TTC549 (cell line): ENCODE results near the gene STK32C.
"Not testable (repeated sequence)": the region's sequence is repeated elsewhere in the genome, so short reads cannot be mapped to it uniquely, and the experiment has no call there.

Experiments used
- FAIRE-seq: peaks from 2 replicates; lab custom pipeline; 2012; peaks lifted over from hg19 to GRCh38; lab: Jason Lieb, UNC

The STK32C gene

DNA sequence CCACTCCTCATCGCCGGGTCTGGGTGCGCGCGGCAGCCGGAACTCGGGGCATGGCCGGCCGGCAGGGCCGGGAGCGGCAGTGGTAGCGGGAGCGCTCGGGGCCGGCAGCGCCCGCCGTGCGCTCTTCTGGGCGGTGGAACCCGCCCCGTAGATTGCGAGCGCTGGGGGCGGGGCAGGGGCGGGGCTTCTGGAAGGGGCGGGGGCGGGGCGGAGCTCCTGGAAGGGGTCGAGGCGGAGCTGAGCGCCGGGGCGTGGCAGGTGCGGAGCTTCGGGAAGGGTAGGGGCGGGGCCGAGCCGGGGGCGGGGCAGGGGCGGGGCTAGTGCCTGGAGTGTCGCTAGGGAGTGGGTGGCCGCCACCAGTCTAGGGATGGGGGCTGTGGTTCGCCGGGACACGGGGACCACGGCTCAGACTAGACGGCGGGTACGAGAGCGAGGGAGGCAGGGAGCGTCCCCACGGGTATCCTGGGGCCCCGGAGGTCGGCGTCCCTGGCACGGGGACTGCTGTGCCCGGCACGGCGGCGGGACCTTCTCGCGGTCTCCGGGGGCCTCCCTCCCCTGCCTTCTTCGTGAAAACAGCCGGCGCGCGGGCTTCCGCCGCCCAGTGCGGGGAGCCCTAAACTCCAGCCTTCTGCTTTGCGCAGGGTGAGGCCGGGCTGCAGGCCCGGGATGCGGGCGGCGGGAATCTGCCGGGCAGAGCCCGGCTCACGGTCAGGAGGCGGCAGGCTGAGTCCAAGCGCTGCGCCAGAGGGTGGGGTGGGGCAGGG is at the start of gene STK32C:
STK32C (minus strand) TSS at position 128 of the 764 bp plus-strand sequence; CDS start at position 11, 117 bp downstream.
- FAIRE-seq = no peak

DNA sequence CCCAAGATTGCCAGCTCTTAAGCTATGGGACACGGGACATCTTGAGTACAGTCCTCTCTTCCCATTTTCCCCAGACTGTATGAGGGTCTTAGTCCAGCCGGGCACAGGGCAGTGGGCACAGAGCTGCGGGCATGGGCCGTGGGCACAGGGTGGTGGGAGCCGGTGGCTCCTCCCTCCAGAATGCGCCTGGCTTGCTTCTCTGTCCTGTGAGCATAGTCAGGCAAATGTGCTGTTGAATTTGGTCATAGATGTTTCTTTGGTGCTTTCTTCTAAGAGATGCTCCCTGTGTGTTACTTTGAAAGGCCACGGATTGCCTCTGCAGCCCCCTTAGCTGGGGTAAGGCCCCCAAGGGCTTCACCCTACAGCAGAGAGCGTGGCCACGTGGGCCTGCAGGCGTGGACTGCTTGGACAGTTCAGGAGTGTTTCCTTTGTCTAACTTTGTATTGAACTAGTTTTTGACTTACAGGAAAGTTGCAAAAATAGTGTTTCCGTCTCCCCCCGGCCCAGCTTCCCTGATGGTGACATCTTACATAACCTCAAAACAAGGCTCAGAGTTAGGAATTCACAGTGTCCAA is 49.0 kb upstream of the STK32C start:
- no peak for FAIRE-seq

DNA sequence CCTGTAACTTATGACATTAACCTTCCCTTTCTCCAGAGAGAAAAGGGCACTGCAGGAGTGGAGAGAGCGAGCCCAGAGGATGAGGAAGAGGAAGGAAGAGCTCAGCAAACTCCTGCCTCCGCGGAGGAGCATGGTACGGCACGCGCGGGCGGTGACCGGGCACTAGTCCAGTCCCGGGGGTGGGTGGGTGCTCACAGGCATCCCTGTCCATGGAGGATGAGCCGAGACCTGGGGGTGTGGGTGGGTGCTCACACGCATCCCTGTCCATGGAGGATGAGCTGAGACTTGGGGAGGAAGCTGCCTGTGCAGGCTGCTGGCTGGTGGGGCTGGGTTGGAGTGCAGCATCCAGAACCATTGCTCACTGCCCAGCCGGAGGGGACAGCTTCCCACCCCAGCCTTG is 48.0 kb upstream of the STK32C start:
- FAIRE-seq = no peak

DNA sequence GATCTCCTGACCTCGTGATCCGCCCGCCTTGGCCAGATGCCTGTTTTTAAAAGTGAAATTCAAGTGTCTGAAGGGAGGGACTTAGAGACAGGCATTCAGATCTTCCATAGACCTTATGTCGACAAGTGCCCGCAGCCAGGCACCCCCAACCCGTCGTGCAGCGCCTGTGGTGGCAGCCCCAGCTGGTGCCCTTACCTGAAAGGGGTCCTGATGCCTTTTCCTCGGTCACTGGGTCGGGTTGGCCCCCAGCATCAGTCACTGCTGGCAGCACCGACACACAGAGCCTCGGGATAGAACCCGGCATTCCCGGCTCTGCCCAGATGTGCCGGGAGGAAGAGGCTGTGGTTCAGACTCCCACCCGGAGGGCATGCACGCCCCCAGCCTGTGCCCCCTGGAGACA is 47.5 kb upstream of the STK32C start:
- no peak for FAIRE-seq

DNA sequence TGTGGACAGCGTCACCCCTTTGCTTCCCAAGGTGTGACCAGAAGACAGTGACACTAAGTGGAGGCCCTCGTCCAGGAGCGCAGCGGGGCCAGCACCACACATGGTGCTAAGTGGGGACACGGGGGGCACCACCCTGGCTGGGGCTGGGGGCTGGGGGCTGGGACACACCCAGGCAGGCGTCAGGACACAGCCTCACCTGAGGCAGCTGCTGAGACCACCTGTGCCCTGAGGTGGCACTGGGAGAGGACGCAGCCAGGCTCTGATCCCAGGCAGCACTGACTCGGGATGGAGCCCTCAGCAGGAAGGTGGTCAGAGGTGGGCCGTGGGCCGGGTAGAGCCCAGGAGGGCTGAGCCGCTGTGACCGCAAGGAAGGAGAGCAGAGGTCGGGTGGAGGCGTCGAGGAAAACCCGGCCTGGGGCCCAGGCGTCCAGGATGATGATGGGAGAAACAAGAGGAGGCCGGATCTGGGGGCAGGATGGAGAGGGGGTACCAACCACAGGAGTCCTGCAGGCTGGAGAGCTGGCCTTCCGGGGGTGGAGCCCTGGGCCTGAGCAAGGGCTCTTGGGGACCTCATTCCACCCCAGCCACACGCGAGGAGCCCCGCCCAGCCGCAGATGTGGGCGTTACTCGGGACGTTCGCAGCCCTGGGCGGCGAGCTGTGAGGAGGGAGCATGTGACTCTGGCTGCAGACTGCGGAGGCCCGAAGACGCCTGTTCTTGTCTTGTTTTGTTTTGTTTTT is 46.8 kb upstream of the STK32C start:
- FAIRE-seq = no peak

DNA sequence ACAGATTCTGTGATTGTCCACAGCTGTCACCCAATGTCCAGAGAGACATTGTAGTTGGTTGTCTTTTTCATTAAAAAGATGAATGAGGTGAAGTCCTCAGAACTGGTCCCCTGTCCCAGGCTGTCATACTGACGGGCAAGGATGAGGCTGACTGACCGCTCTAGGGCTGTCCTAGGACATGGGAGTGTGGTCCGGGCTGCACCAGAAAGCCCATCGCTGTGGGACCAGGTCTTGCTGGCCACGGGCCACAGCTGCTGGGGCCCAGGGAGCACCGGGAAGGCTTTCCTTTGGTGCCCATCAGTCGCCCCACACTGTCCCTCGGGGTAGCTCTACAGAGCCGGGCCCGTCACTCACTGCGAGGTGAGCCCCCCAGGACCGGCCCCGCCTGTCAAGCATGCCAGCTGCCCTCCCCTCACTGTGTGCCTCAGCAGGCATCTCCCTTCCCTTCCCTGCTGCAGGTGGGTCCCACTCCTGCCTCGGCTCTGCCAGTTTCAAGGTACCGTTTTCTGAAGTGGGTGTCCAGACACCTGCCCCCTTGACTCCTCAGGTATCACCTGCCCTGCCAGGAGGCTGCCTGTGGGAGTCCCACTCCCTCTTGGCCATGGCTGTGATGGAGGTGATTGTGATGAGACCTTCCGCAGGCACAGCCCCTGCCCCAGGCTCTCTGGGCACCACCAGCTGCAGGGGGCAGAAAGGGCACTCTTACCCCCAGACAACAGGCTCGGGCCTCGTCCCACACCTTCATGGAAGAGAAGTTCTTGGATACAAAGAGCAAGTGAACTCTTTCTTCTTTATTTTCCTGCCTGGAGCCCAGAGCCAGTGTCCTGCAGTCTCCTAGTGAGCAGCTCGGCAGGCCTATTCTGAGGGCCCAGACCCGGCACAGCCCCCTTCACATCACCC is 46.0 kb upstream of the STK32C start:
- FAIRE-seq = no peak

DNA sequence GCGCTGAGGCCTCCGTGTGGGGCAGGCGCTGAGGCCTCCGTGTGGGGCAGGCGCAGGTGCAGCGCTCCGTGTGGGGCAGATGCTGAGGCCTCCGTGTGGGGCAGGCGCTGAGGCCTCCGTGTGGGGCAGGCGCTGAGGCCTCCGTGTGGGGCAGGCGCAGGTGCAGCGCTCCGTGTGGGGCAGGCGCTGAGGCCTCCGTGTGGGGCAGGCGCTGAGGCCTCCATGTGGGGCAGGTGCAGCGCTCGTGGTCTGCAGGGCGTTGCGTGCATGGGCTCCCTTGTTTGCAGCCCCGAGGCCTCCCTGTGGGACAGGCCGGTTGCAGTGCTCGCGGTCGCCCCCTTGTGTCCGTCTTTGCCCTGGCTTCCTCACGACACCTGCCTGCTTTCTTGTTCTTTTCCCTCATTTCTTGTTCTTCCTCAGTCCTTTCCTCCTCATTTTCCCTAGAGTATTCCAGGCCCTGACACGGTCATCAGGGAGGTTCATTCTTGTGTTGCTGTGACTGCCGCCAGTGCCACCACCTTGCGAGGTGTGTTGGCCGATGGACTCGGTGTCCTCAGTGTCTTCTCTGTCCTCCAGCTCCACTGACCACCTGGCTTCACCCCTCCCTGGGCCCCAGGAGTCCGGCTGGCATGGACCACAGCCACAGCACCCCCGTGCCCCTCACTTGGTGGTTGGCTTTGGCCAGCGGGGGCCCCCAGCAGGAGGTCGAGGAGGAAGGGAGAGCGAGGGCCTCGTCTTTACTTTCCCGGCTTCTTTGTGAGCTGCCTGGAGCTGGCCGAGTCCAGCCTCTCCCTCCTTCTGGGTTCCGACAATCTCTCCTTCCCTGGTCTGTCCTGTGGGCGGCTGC is 44.9 kb upstream of the STK32C start:
- FAIRE-seq = not testable (repeated sequence)

DNA sequence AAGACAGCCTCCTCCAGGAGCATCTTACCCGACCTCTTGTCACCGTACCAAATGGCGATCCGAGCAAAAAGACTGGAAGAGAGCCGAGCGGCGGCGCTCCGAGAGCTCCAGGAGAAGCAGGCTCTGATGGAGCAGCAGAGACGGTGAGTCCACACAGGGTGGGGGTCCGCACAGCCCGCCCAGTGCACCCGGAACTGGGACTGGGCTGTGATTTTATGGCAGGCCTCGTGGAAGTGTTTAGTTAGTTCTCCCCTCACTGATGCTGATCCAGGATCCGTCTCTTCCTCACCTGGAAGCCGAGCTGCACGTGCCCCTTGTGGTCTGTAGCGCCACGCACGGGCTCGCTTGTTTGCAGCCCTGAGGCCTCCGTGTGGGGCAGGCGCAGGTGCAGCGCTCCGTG is 43.9 kb upstream of the STK32C start:
- FAIRE-seq = no peak

DNA sequence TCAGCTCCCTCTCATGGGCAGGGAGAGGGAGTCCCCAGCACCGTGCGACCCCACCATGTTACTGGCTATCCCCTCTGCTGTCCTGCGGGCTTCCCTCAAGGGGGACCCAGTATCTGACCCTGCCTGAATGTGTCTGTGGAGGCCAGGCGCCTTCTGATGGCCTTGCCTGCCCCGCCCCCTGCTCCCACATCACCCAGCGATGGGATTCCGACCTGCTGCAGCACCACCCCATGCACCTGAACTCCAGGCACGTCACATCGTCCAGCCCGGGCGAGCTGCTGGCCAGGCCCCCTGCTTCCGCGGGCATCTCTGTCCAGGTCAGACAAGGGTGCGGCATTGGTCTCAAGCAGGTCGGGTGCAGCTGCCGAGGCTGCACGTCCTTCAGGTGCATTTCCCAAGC is 43.2 kb upstream of the STK32C start:
- no peak for FAIRE-seq

DNA sequence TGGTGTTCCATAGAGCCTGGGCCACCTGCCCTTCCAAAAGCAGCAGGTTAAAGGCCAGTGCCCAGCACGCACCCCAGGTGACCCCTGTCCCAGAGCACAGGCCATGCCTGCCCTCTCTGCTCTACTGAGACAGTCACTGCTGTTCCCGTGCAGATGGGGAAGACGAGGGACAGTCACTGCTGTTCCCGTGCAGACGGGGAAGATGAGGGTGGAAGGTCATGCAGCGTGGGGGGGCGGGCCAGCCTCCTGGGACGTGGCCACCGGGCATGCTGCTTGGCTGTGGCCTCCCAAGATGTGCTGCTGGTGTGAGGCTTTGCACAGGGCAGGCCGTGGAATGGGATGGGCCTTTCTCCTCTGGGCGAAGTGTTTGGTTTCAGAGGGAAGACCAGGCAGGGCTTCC is 42.6 kb upstream of the STK32C start:
- FAIRE-seq = no peak

DNA sequence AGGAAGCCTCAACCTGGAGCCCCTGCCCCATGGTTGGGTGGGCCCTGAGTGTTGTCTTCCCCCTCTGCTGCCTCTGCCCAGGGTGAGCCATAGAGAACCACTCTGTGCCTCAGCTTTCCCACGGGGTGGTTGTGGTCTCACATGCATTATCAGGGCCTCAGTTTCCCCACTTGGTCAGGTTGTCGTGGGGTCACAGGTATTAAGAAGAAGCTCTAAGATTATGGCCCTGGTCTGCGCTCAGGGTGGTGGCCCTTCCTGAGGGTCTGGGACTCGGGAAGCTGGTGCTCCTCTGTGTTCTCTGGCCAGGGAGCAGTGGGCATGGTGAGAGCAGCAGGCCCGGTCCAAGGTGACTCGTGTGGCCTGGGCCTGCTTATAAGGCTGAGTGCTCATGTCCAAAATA is 42.0 kb upstream of the STK32C start:
- FAIRE-seq = no peak

DNA sequence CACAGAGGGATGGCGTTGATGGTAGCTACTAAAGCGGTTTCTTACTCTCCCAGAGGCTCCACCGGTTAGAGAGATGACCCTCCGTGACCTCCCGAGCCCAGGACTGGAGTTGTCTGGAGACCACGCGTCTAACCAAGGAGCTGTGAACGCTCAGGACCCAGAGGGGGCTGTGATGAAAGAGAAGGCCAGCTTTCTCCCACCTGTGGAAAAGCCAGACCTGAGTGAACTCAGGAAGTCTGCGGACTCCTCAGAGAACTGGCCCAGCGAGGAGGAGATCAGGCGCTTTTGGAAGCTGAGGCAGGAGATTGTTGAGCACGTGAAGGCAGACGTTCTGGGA is 40.1 kb upstream of the STK32C start:
- FAIRE-seq = no peak

DNA sequence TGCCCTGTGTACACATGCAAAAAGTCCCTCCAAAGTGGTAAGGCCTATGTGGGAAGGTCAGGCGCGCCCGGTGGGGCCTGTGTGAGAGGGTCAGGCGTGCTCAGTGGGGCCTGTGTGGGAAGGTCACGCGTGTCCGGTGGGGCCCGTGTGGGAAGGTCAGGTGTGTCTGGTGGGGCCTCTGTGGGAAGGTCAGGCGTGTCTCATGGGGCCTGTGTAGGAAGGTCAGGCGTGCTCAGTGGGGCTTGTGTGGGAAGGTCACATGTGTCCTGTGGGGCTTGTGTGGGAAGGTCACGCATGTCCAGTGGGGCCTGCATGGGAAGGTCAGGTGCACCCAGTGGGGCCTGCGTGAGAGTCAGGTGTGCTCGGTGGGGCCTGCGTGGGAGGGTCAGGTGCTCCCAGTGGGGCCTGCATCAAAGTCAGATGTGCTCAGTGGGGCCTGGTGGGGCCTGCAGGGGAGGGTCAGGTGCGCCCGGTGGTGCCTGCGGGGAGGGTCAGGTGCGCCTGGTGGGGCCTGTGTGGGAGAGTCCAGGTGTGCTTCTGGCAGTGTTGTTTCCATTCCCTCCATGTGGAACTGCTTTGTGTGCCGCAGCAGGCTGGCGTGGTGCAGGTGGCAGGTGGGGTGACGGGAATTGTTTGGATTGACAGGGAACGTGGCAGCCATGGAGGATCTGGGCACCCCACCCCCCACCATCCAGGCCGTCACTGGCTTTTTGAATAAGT is 39.6 kb upstream of the STK32C start:
- no peak for FAIRE-seq

DNA sequence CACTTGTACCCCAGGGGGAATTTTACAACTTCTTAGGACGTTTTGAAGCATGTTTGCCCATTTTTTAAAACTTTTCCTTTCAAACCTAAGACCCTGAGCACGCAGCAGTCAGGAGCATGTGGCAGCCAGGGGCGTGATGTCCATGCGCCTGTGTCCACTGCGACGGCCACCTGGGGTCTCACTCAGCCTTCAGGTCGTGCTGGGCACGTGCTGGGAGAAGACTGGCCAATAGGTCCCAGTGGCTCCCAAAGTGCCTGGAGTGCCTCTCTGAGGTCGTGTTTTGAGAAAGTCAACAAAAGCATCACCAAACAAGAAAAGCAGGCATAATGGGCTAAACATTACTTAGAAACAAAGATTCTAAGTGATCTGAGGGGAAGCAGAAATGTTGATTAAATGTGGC is 39.1 kb upstream of the STK32C start:
- FAIRE-seq = no peak

DNA sequence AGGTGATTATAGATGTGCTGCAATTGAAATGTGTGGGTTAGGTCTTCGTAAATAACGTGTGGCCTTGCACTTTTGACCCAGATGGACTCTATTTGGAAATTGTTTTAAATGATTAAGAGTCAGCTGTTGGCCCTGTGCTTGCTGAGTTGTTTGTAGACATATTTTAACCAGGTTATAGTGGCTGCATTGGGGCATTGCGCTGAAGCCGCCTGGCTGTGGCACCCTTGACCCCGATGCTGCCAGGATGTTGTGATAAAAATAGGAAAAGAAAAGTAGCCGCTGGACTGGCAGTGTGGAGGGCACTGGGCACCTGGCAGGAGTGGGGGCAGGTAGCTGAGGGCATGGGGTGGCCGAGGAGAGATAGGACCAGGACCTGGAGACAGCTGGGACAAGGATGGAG is 37.6 kb upstream of the STK32C start:
- no peak for FAIRE-seq

DNA sequence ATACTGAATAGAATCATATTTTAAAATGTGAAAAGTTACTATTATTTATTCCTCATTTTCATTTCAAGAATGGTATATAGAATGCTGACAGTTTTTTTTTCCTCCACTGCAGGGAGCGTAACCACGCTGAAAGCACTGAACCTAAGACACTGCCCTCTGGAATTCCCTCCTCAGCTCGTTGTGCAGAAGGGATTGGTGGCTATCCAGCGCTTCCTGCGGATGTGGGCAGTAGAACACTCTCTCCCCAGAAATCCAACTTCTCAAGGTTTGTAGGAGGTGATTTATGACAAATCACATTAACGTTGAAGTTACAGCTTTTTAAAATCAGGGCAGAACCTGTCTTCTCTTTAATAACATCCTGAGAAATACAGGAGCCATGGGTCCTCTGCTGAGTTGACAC is 36.6 kb upstream of the STK32C start:
- FAIRE-seq = no peak

DNA sequence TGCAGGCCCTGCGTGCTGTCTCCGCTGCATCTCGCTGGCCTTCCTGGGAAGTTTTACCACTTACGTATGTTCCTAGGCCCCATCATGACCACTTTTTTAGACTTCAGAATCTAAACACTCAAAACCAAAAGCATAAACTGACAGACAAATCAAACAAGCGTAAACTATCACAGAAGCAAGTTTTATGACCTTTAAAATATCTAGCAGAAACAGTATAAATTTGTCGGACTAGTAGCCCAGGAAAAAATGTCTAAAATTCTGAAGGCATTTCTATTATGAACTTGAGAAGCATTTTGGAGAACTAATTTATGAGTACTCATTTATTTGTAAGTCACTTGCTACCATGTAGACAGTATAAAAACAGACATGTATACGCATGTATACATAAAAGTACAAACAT is 34.8 kb upstream of the STK32C start:
- FAIRE-seq = no peak

DNA sequence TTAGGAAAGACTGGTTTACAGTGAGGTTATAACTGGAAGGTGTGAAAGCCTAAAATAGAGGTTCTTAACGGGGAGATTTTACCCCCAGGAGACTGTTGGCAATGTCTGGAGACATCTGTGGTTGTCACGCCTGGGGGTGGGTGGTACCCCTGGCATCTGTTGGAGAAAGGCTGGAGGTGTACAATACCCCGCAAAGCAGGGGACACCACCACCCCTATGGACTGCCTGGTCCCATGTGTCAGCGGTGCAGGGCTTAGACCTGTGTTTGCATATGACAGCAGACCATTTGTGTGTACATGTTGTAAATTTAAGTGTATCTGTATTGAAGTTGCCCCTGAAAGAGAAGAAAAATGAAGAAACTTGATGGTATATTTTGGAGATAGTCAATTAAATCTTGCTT is 34.0 kb upstream of the STK32C start:
- FAIRE-seq = no peak

DNA sequence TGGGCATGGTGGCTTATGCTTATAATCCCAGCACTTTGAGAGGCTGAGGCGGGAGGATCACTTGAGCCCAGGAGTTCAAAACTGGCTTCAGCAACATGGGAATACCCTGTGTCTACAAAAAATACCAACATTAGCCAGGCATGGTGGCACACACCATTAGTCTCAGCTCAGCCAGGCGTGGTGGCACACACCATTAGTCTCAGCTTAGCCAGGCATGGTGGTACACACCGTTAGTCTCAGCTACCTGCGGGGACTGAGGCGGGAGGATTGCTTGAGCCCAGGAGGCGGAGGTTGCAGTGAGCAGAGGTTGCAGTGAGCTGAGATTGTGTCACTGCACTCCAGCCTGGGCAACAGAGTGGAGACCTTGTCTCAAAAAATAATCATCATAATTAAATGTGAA is 33.3 kb upstream of the STK32C start:
- FAIRE-seq = no peak

DNA sequence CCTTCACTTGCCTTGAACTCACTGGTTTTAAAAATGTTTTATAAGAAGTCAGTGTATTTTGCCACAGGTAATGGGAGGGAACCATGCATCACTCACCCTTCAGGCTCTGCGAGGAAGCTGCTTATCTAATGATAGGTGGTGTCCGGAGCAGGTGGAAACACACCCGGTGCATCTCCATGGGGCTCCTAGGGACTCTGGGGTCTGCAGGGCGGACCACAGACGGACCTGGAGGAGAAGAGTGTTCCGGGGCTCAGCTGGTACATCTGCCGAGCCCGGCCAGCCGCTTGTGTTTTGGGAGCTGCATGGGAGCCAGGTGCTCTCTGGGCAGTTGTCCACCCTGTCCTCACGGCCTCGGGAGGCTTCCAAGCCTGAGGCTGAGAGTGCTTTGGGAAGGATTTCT is 31.5 kb upstream of the STK32C start:
- no peak for FAIRE-seq

DNA sequence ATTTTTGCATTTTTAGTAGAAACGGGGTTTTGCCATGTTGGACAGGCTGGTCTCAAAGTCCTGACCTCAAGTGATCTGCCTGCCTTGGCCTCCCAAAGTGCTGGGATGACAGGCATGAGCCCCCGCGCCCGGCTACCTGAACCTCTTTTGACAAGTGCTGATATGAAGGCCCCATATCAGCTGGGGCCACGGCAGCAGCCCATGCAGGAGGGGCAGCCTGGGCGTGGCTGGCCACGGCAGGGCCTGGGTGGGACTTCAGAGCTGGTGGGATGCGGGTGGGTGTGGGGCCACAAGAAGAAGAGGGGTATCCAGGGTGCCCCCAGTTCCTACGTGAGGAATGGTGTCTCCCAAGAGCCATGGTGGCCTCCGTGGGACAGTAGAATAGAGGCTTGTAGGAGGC is 31.1 kb upstream of the STK32C start:
- FAIRE-seq = no peak
